HEK293T (cell line): ENCODE results near the gene FRMD5.

Experiments used
- CTBP1 ChIP-seq: fragments of 450-650 bp; IDR thresholded peaks from 2 replicates; pipeline ENCODE4 v1.6.1; 2016; ENCODE audit warnings: borderline replicate concordance
- ELF4 ChIP-seq: fragments of 450-650 bp; IDR thresholded peaks from 2 replicates; pipeline ENCODE4 v1.6.1; 2017; ENCODE audit warnings: antibody characterized with exemption
- FOXK2 ChIP-seq: fragments of 450-650 bp; IDR thresholded peaks from 2 replicates; pipeline ENCODE4 v1.6.1; 2016; ENCODE audit warnings: mild to moderate bottlenecking
- FOXM1 ChIP-seq: fragments of 450-650 bp; IDR thresholded peaks from 2 replicates; pipeline ENCODE4 v1.6.1; 2017; ENCODE audit warnings: mild to moderate bottlenecking, borderline replicate concordance
- LEF1 ChIP-seq: fragments of 450-650 bp; IDR thresholded peaks from 2 replicates; pipeline ENCODE4 v1.6.1; 2017; ENCODE audit warnings: mild to moderate bottlenecking, borderline replicate concordance
- NFRKB ChIP-seq: fragments of 450-650 bp; IDR thresholded peaks from 2 replicates; pipeline ENCODE4 v1.6.1; 2016; ENCODE audit warnings: mild to moderate bottlenecking, moderate library complexity
- PKNOX1 ChIP-seq: fragments of 450-650 bp; IDR thresholded peaks from 2 replicates; pipeline ENCODE4 v1.6.1; 2016
- SP1 ChIP-seq: fragments of 450-650 bp; IDR thresholded peaks from 2 replicates; pipeline ENCODE4 v1.6.1; 2017
- SUZ12 ChIP-seq: fragments of 450-650 bp; IDR thresholded peaks from 2 replicates; pipeline ENCODE4 v1.6.1; 2016; ENCODE audit warnings: mild to moderate bottlenecking
- TARDBP ChIP-seq: fragments of 450-650 bp; IDR thresholded peaks from 2 replicates; pipeline ENCODE4 v1.6.1; 2016
- ZNF384 ChIP-seq: fragments of 450-650 bp; IDR thresholded peaks from 2 replicates; pipeline ENCODE4 v1.6.1; 2016

- TF ChIP-seq ZNF384 (no peak), ELF4 (no peak), SP1 (no peak), FOXM1 (no peak), NFRKB (no peak), FOXK2 (no peak), SUZ12 (no peak), TARDBP (no peak), LEF1 (no peak), PKNOX1 (no peak), CTBP1 (no peak)
Measured at GRCh38 chr15:43985976-43986680, 208.9 kb downstream of the FRMD5 start.
